Vagina (tissue), 2 donors: Measurements from ENCODE around the gene EBF3.

Experiments
- CTCF ChIP-seq, 3 experiments: fragments of 450-650 bp in 2 of 3; fragments of 200-600 bp in 1 of 3; sonication (generic) in 1 of 3; IDR thresholded peaks; one replicate each; pipeline ENCODE4 v1.5.1; 2017 to 2019; ENCODE audit warnings: antibody characterized with exemption in 3 of 3, mild to moderate bottlenecking in 2 of 3, moderate library complexity in 2 of 3
- POLR2AphosphoS5 ChIP-seq, 2 donors: sonication (generic); formaldehyde crosslinking; IDR thresholded peaks; one replicate each; pipeline ENCODE4 v1.9.0; 2017; ENCODE audit warnings: antibody characterized with exemption in 2 of 2, mild to moderate bottlenecking in 2 of 2, low read depth in 1 of 2; ENCODE audit not compliant: insufficient read depth in 1 of 2

GRCh38 chr10:129839285-129840195 is 124.5 kb downstream of the EBF3 start:
- no peak for TF ChIP-seq CTCF (IDR thresholded peaks at IDR 0.05)
- no peak for TF ChIP-seq POLR2AphosphoS5 (IDR thresholded peaks at IDR 0.05; ENCODE audit: insufficient read depth in 1 of 2, low read depth in 1 of 2)
